ENCODE data around the gene SCN11A.

Gene SCN11A

GRCh38 chr3:39088889-39089288 is 37.1 kb upstream of the SCN11A start:
- Histone ChIP-seq H3K36me3 (replicated peaks; ENCODE audit: low read depth, low read length) (peaks cover 45% of the 10 kb centered on the region), H4K20me1 (ENCODE audit: insufficient read depth, low read length) (no peaks in the 10 kb centered on the region), H2AFZ (ENCODE audit: low read depth, low read length) (no peak overlapping the region), H3K4me3 (ENCODE audit: low read length) (no peak overlapping the region), H3K4me1 (ENCODE audit: low read length) (peaks cover 23% of the 10 kb centered on the region), H3K4me2 (ENCODE audit: low read length) (no peak overlapping the region), H3K9me3 (ENCODE audit: insufficient read depth, low read length) (no peaks in the 10 kb centered on the region), H3K9ac (ENCODE audit: low read length) (no peak overlapping the region), H3K27ac (ENCODE audit: low read length) (no peak overlapping the region), H3K27me3 (ENCODE audit: low read depth, low read length) (no peaks in the 10 kb centered on the region), H3K79me2 (ENCODE audit: low read length) (no peaks in the 10 kb centered on the region)
- TF ChIP-seq EZH2phosphoT487 (IDR thresholded peaks at IDR 0.05; ENCODE audit: low read depth) = no peak
- TF ChIP-seq CTCF (IDR thresholded peaks at IDR 0.05; ENCODE audit: low read depth, low read length) = no peak

GRCh38 chr3:39088456-39088855 is 36.7 kb upstream of the SCN11A start:
- H3K9me3 ChIP-seq (ENCODE audit: insufficient read depth, low read length) = no peaks in the 10 kb centered on the region
- H3K79me2 ChIP-seq (ENCODE audit: low read length) = no peaks in the 10 kb centered on the region
- peaks cover 43% of the 10 kb centered on the region for H3K36me3 ChIP-seq (replicated peaks; ENCODE audit: low read depth, low read length)
- no peak overlapping the region for H3K9ac ChIP-seq (ENCODE audit: low read length)
- H4K20me1 ChIP-seq (ENCODE audit: insufficient read depth, low read length) = no peaks in the 10 kb centered on the region
- no peaks in the 10 kb centered on the region for H3K27me3 ChIP-seq (ENCODE audit: low read depth, low read length)
- peaks cover 23% of the 10 kb centered on the region for H3K4me1 ChIP-seq (ENCODE audit: low read length)
- H3K4me3 ChIP-seq (ENCODE audit: low read length) = no peak overlapping the region
- TF ChIP-seq EZH2phosphoT487 (IDR thresholded peaks at IDR 0.05; ENCODE audit: low read depth) (no peak), CTCF (IDR thresholded peaks at IDR 0.05; ENCODE audit: low read depth, low read length) (no peak)
- H3K4me2 ChIP-seq (ENCODE audit: low read length) = no peak overlapping the region
- no peak overlapping the region for H3K27ac ChIP-seq (ENCODE audit: low read length)
- no peak overlapping the region for H2AFZ ChIP-seq (ENCODE audit: low read depth, low read length)

GRCh38 chr3:39086144-39086543 is 34.4 kb upstream of the SCN11A start:
- peak overlapping the region; percentile 30 for H3K4me3 ChIP-seq (ENCODE audit: low read length)
- no peaks in the 10 kb centered on the region for H3K27me3 ChIP-seq (ENCODE audit: low read depth, low read length)
- peak overlapping the region; percentile 55 for H3K27ac ChIP-seq (ENCODE audit: low read length)
- TF ChIP-seq EZH2phosphoT487 (IDR thresholded peaks at IDR 0.05; ENCODE audit: low read depth) (no peak), CTCF (IDR thresholded peaks at IDR 0.05; ENCODE audit: low read depth, low read length) (peak; percentile 48)
- peaks cover 37% of the 10 kb centered on the region for H3K36me3 ChIP-seq (replicated peaks; ENCODE audit: low read depth, low read length)
- no peaks in the 10 kb centered on the region for H3K79me2 ChIP-seq (ENCODE audit: low read length)
- H2AFZ ChIP-seq (ENCODE audit: low read depth, low read length) = no peak overlapping the region
- H3K4me2 ChIP-seq (ENCODE audit: low read length) = peak overlapping the region; percentile 69
- peaks cover 23% of the 10 kb centered on the region for H3K4me1 ChIP-seq (ENCODE audit: low read length)
- no peaks in the 10 kb centered on the region for H4K20me1 ChIP-seq (ENCODE audit: insufficient read depth, low read length)
- H3K9me3 ChIP-seq (ENCODE audit: insufficient read depth, low read length) = no peaks in the 10 kb centered on the region
- peak overlapping the region; percentile 17; the same call in 1 of the 2 replicates for H3K9ac ChIP-seq (ENCODE audit: low read length)

GRCh38 chr3:39082666-39083313 is 31.0 kb upstream of the SCN11A start:
- peaks cover 23% of the 10 kb centered on the region for H3K4me1 ChIP-seq (ENCODE audit: low read length)

More at GRCh38 chr3:39082666-39083313, 31.0 kb upstream of the SCN11A start:
- peaks cover 26% of the 10 kb centered on the region for H3K36me3 ChIP-seq (replicated peaks; ENCODE audit: low read depth, low read length)
- H3K9me3 ChIP-seq (ENCODE audit: insufficient read depth, low read length) = no peaks in the 10 kb centered on the region
- no peaks in the 10 kb centered on the region for H4K20me1 ChIP-seq (ENCODE audit: insufficient read depth, low read length)
- H3K9ac ChIP-seq (ENCODE audit: low read length) = no peak overlapping the region
- H3K4me3 ChIP-seq (ENCODE audit: low read length) = no peak overlapping the region
- H3K27ac ChIP-seq (ENCODE audit: low read length) = no peak overlapping the region
- no peak overlapping the region for H2AFZ ChIP-seq (ENCODE audit: low read depth, low read length)
- no peaks in the 10 kb centered on the region for H3K27me3 ChIP-seq (ENCODE audit: low read depth, low read length)
- TF ChIP-seq CTCF (IDR thresholded peaks at IDR 0.05; ENCODE audit: low read depth, low read length) = no peak
- TF ChIP-seq EZH2phosphoT487 (IDR thresholded peaks at IDR 0.05; ENCODE audit: low read depth) = no peak
- no peaks in the 10 kb centered on the region for H3K79me2 ChIP-seq (ENCODE audit: low read length)
- no peak overlapping the region for H3K4me2 ChIP-seq (ENCODE audit: low read length)
